Esophagus squamous epithelium (tissue), 4 donors: Measurements from ENCODE around the gene RHOH.

Experiments
- CTCF ChIP-seq, 6 experiments: fragments of 450-650 bp in 4 of 6; fragments of 200-600 bp in 2 of 6; sonication (generic) in 2 of 6; IDR thresholded peaks; one replicate each; pipeline ENCODE4 v1.5.1; 2016 to 2019; ENCODE audit warnings: antibody characterized with exemption in 6 of 6, mild to moderate bottlenecking in 4 of 6, moderate library complexity in 4 of 6
- POLR2A ChIP-seq, 4 donors: fragments of 450-650 bp; IDR thresholded peaks; one replicate each; pipeline ENCODE4 v1.6.1; 2017; ENCODE audit warnings: antibody characterized with exemption in 4 of 4, mild to moderate bottlenecking in 4 of 4, moderate library complexity in 3 of 4

DNA sequence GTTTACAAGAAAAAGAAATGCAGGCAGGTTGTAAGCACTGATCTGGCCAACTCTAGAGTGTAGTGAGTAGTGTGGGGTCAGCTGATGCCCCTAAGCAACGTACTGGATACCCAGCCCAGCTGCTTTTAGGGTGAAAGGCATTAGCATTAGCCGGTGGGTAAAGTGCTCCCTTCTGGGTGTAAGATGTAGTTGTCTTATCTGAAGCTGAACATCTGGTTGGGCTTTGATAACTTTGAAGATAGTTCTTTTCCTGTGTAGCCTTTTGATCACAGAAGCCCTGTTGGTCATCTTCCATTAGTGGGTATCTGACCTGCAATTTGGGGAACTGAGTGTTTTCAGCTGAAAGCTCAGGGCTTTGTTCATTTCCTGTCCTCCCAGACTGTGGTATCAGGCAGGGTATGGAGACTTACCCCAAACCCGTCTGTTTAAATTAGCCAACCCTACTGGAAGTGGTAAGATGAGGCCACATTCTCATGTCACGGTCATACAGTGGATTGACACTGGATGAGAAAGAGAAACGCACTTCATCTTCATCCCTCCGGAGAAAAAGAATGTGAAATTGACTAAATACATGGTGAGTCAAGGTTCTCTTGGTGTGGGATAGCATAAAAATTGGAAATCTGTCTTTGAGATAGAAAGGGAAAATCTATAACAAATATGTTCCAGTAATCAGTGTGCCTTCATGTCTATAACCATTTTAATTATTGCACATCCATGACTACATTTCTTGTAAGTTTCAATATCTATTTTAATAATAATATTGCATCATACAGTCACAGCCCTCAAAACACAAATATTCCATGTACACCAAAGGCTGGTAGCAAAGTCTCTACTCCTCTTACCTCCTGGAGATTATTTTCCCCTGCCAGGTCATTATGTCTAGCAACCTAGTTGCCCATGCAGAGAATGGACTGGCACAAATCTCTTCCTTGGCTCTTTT, 8.7 kb downstream of the RHOH start:
- peak in 2 of 4 donors; percentile 15 to 32 for TF ChIP-seq POLR2A (IDR thresholded peaks at IDR 0.05)
- TF ChIP-seq CTCF (IDR thresholded peaks at IDR 0.05), result no peak
